ENCODE measurements around the gene SNAP29.

- TF ChIP-seq CTCF (conservative IDR thresholded peaks at IDR 0.05; ENCODE audit: low read depth, low read length) = no peak
- TF ChIP-seq EZH2phosphoT487 (IDR thresholded peaks at IDR 0.05; ENCODE audit: borderline replicate concordance, low read length) = no peak
- no peak for TF ChIP-seq EZH2 (IDR thresholded peaks at IDR 0.05; ENCODE audit: low read length, unreplicated experiment)
Measured at GRCh38 chr22:20919718-20920117, 60.9 kb downstream of the SNAP29 start.

Data from PC-3 (cell line).